Measurements from ENCODE around the gene TIFAB. TPM values are rescaled to one million over a fixed set of nuclear protein-coding genes. Genes with fewer than 3 reads are reported as not detected.

TIFAB gene
- total RNA-seq, 1 donor from 2014 or later = 0.30 TPM

DNA sequence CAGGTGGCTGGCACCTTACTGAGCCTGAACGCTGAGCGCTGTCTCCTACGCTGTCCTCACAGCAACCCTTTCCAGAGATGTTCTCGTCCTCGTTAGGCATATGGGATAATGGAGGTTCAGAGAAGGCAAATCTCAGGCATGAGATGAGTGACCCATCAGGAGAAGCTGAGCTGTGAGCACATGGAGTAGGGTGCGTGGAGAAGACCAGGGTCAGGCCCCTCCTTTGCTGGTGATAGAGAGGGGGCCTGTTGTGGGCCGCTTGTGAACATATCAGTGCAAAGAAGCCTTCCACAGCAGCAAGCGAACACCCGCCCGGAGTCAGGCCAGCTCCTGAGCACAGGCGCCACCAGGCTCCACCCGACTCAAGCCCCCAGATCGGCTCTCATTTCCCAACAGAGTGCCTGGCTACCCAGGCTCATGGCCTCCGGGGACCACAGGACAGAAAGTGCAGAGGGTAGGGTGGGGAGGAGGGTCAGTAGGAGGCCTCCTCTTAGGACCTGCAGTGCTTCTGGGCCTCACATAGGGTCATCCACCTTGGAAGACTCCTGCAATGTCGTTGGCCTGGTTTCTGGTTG lies 15.0 kb upstream of the TIFAB start:
- DNase-seq = no peak
- TF ChIP-seq, protein P1, sequence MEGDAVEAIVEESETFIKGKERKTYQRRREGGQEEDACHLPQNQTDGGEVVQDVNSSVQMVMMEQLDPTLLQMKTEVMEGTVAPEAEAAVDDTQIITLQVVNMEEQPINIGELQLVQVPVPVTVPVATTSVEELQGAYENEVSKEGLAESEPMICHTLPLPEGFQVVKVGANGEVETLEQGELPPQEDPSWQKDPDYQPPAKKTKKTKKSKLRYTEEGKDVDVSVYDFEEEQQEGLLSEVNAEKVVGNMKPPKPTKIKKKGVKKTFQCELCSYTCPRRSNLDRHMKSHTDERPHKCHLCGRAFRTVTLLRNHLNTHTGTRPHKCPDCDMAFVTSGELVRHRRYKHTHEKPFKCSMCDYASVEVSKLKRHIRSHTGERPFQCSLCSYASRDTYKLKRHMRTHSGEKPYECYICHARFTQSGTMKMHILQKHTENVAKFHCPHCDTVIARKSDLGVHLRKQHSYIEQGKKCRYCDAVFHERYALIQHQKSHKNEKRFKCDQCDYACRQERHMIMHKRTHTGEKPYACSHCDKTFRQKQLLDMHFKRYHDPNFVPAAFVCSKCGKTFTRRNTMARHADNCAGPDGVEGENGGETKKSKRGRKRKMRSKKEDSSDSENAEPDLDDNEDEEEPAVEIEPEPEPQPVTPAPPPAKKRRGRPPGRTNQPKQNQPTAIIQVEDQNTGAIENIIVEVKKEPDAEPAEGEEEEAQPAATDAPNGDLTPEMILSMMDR (IDR thresholded peaks at IDR 0.05) = no peak
- intact Hi-C loops (cut with DNase I) = loop anchor here (5.0 kb wide), 1 partner anchor 85 kb away; no protein-coding TSS in a partner anchor
- Histone ChIP-seq H3K9me3 (no peaks in the 10 kb centered on the region), H3K4me1 (peaks cover 5% of the 10 kb centered on the region), H3K36me3 (no peaks in the 10 kb centered on the region), H3K27me3 (ENCODE audit: low read depth) (peaks cover 53% of the 10 kb centered on the region), H3K27ac (no peak overlapping the region), H3K4me3 (no peak overlapping the region)
- peak in 1 of 2 donors; percentile 9 for ATAC-seq

DNA sequence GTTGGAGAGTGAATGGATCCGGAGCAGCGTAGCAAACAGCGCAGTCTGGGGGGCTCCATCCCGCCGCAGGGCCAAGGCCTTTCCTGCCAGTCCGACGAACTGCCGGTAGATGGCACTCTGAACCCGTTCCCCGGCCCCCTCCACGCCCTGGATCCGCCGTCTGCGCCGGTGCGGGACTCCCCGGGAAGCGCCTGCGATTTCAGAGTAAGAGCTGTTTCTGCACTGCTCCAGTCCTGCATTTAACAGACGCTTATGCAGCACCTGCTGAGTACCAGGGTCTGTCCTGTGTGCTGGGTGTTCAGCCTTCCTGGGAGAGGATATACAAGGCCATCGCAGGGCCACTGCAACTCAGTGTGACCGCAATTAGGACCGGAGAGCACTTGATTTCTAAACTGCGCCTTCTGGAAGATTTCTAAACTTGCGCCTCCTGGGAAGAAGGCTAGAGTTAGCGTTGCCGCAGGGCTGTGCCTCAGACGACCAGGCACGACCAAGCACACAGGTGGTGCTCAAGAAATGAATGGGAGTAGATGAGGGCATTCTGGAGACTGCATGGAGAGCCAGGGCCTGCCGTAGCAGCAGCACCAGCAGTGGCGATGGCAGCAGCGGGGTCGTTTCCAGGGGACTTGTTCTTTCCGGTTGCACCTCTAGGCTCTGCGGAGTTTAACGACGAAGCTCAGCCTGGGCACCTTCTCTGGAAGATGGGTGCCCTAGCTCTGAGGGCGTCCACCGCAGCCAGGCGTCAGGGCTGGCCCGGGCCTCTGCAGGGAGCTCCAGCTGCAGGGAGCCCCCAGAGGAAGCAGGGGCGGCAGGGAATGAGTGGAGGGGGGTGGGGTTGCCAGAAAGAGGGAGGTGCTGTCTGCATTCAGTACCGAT lies 14.3 kb upstream of the TIFAB start:
- Histone ChIP-seq H3K27me3 (ENCODE audit: low read depth) (peaks cover 47% of the 10 kb centered on the region), H3K4me3 (peak overlapping the region; percentile 17), H3K9me3 (no peaks in the 10 kb centered on the region), H3K27ac (no peak overlapping the region), H3K36me3 (no peaks in the 10 kb centered on the region), H3K4me1 (peaks cover 5% of the 10 kb centered on the region)
- TF ChIP-seq, protein P1 (IDR thresholded peaks at IDR 0.05) = peak; percentile 87
- ATAC-seq (peak; percentile 91 to 95), DNase-seq (peak; percentile 83)
- intact Hi-C loops (cut with DNase I) = loop anchor here (5.0 kb wide), 1 partner anchor 86 kb away; no protein-coding TSS in a partner anchor

DNA sequence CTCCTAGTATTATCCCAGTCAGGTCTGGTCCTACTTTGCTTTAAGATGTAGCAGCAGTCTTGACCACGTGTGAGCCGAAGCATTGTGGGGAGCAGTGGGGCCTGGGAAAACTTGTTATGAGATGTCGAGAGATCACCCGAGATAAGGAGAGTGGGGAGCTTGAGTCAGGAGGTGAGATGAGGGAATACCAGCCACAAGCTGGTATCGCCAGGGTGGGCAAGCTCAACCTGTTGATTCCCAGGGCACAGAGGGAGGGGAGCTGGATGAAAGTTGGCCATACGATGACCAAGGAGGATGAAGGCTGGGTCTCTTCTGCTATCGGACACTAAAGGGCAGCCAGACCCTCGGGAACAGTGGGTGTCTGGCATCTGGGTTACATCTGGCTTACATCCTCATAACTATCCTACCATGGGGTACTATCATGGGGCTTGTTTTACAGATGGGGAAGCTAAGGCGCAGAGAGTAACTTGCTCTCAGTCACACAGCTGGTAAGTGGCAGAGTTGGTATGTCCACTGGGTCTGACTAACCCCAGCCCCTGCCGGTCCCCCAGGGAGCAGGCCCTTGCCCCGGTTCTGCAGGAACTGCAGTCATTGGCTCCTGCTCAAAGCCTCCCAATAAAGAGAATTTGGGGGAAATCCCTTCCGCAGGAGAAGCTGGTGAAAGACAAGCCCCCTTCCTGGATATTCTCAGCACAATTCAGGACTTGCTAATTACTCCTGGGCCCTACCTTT lies 13.4 kb upstream of the TIFAB start:
- intact Hi-C loops (cut with DNase I) = loop anchor here (5.0 kb wide), 1 partner anchor 87 kb away; no protein-coding TSS in a partner anchor
- Histone ChIP-seq H3K27me3 (ENCODE audit: low read depth) (peaks cover 47% of the 10 kb centered on the region), H3K9me3 (no peaks in the 10 kb centered on the region), H3K36me3 (no peaks in the 10 kb centered on the region), H3K4me1 (peaks cover 5% of the 10 kb centered on the region), H3K4me3 (no peak overlapping the region), H3K27ac (no peak overlapping the region)
- ATAC-seq = no peak
- TF ChIP-seq, protein P1 (IDR thresholded peaks at IDR 0.05) = no peak
- DNase-seq = no peak

DNA sequence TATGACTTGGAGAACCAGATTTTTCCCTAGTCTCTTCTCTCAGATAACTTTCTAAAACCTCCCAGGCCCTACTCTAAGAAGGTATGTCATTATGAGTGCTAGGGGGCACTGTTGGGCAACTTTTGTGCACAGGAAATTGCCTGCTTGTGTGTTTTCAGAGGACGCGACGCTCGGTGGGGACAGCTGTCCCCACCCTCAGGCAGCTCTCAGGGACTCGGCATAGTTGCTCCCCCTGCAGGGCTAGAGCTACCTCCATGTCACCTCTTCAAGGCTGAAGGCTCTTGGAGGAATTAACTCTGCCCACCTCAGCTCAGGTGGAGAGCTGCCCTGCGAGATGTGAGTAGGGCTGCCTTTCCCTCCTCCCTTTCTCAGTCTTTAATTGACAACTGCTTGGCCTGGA lies 10.2 kb upstream of the TIFAB start:
- DNase-seq (no peak), ATAC-seq (no peak)
- peaks cover 31% of the 10 kb centered on the region for H3K27me3 ChIP-seq (ENCODE audit: low read depth)
- intact Hi-C loops (cut with DNase I) = no loop called here
- TF ChIP-seq, protein P1 (IDR thresholded peaks at IDR 0.05) = peak; percentile 33
- H3K27ac ChIP-seq = no peak overlapping the region
- H3K36me3 ChIP-seq = no peaks in the 10 kb centered on the region
- H3K9me3 ChIP-seq = no peaks in the 10 kb centered on the region
- peaks cover 27% of the 10 kb centered on the region for H3K4me1 ChIP-seq
- no peak overlapping the region for H3K4me3 ChIP-seq

DNA sequence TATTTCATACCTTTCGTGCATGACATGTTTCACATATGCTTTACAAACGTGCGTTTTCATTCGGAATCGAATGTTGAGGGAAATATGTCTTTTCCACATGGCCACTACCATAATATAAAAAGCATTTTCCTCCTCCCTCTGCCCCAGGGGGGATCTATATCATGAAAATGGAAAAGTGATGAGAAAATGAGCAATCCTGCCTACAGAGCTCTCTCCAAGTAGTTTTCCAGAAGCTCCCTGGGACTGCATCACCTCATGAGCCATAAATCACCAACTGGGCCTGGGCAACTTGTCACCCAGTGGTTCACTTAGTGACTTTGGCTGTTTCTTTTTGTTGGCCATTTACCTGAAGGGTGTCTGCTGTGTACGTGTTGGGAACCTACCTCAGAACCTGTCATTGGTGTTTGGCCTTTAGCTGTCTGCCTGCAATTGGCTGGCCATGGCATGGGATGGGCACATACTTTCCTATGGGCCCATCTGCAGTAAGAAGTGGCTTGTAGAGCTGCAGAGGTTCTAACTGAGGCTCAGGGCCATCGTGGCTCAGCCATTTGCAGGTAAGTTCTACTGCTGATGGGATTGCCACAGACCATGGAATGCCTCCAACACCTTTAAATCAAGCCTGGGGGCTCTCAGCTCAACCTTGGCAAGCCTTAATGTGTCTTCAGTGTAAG lies 9.5 kb upstream of the TIFAB start:
- TF ChIP-seq, protein P1 (IDR thresholded peaks at IDR 0.05) = no peak
- Histone ChIP-seq H3K4me3 (no peak overlapping the region), H3K9me3 (no peaks in the 10 kb centered on the region), H3K27me3 (ENCODE audit: low read depth) (peaks cover 25% of the 10 kb centered on the region), H3K36me3 (no peaks in the 10 kb centered on the region), H3K27ac (no peak overlapping the region), H3K4me1 (peaks cover 32% of the 10 kb centered on the region)
- DNase-seq = no peak
- ATAC-seq = no peak
- intact Hi-C loops (cut with DNase I) = no loop called here

Measured in lower lobe of right lung (tissue), 2 donors.